ENCODE measurements around the gene LRIG2. TPM values are rescaled to one million over a fixed set of nuclear protein-coding genes. Genes with fewer than 3 reads are reported as not detected.

The LRIG2 gene
- total and polyA plus RNA-seq, 2 experiments from 2014 or later: 4.3 to 12.7 TPM

DNA sequence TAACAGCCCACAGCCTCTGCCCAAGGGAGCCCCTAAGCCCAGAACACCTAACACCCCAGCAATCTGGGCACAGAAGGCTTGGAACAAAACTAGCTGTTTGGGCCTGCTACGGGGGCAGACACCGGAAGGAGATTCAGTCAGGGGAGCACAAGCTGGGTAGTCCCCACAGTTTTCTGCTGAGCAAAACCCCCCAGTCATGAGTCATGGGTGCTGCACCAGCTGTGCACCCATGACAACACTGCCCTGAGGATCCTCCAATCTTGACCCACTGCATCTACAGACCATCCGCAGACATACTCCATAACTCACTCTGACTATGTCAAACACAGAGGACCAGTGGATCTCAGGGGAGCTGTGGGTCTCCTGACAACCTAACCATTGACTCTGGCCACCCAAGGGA, 105.1 kb downstream of the LRIG2 start:
- no peaks in the 10 kb centered on the region for H3K4me1 ChIP-seq (ENCODE audit: insufficient read depth)
- no peaks in the 10 kb centered on the region for H3K79me2 ChIP-seq
- no peak for TF ChIP-seq EZH2phosphoT487 (IDR thresholded peaks at IDR 0.05; ENCODE audit: low read depth, severe bottlenecking, unreplicated experiment)
- DNase-seq (ENCODE audit: low spot score): no peak
- no peaks in the 10 kb centered on the region for H3K9me3 ChIP-seq (ENCODE audit: low read depth)
- H3K4me2 ChIP-seq: no peak overlapping the region
- WGBS (ENCODE audit: low lambda C conversion rate, missing lambda C conversion rate): 95% methylated on average over 3 of the region's 3 CpGs
- H3K9me2 ChIP-seq (replicated peaks; ENCODE audit: insufficient read depth): no peaks in the 10 kb centered on the region
- no peak overlapping the region for H3K27ac ChIP-seq
- H3K4me3 ChIP-seq: no peak overlapping the region
- no peak overlapping the region for H2AFZ ChIP-seq
- H3K36me3 ChIP-seq (replicated peaks; ENCODE audit: insufficient read depth, low read depth): no peaks in the 10 kb centered on the region
- no peaks in the 10 kb centered on the region for H4K20me1 ChIP-seq (ENCODE audit: insufficient read depth, poor library complexity, severe bottlenecking)
- no peaks in the 10 kb centered on the region for H3K27me3 ChIP-seq

DNA sequence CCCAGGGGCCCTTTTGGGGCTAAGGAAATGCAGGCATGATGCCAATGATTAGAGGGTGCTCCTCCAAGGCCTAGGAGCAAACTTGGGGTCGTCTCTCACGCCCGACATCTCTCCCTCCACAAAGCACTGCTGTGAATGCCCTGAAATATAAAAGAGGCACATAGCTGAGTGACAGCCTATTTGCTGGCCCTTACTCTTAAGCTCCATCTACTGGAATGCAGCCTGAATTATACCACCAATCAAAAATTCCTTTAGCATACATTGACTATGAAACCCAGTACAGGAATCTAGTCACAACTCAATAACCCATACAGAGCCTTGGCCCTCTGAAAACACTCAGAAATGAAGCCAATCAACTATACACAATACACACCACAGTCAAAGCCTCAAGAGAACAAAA, 105.5 kb downstream of the LRIG2 start:
- TF ChIP-seq, protein P1, sequence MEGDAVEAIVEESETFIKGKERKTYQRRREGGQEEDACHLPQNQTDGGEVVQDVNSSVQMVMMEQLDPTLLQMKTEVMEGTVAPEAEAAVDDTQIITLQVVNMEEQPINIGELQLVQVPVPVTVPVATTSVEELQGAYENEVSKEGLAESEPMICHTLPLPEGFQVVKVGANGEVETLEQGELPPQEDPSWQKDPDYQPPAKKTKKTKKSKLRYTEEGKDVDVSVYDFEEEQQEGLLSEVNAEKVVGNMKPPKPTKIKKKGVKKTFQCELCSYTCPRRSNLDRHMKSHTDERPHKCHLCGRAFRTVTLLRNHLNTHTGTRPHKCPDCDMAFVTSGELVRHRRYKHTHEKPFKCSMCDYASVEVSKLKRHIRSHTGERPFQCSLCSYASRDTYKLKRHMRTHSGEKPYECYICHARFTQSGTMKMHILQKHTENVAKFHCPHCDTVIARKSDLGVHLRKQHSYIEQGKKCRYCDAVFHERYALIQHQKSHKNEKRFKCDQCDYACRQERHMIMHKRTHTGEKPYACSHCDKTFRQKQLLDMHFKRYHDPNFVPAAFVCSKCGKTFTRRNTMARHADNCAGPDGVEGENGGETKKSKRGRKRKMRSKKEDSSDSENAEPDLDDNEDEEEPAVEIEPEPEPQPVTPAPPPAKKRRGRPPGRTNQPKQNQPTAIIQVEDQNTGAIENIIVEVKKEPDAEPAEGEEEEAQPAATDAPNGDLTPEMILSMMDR (IDR thresholded peaks at IDR 0.05; ENCODE audit: poor library complexity): no peak
- TF ChIP-seq EZH2 (IDR thresholded peaks at IDR 0.05; ENCODE audit: borderline replicate concordance) (no peak), EZH2phosphoT487 (IDR thresholded peaks at IDR 0.05; ENCODE audit: low read depth, severe bottlenecking, unreplicated experiment) (no peak)
- no peak for DNase-seq (ENCODE audit: low spot score)
- no peaks in the 10 kb centered on the region for H3K36me3 ChIP-seq (replicated peaks; ENCODE audit: insufficient read depth, low read depth)
- no peaks in the 10 kb centered on the region for H3K4me1 ChIP-seq (ENCODE audit: insufficient read depth)
- 95% methylated on average over 3 of the region's 3 CpGs for WGBS (ENCODE audit: low lambda C conversion rate, missing lambda C conversion rate)
- no peak overlapping the region for H3K27ac ChIP-seq
- H3K27me3 ChIP-seq: no peaks in the 10 kb centered on the region
- no peaks in the 10 kb centered on the region for H4K20me1 ChIP-seq (ENCODE audit: insufficient read depth, poor library complexity, severe bottlenecking)
- H3K4me2 ChIP-seq: no peak overlapping the region
- H3K9me2 ChIP-seq (replicated peaks; ENCODE audit: insufficient read depth): no peaks in the 10 kb centered on the region
- H2AFZ ChIP-seq: no peak overlapping the region
- no peaks in the 10 kb centered on the region for H3K9me3 ChIP-seq (ENCODE audit: low read depth)
- no peaks in the 10 kb centered on the region for H3K79me2 ChIP-seq
- no peak overlapping the region for H3K4me3 ChIP-seq

Other genes with a start within 250 kb of the LRIG2 start
- gene SLC16A1, start 117.0 kb upstream of the LRIG2 start, total RNA-seq: 55.1 and 58.6 TPM in 2 replicates
- gene SLC16A1, start 117.0 kb upstream of the LRIG2 start, polyA plus RNA-seq: 35.0 and 43.7 TPM in 2 replicates

All from hepatocyte (in vitro differentiated cells).